ENCODE measurements around the gene KRTAP20-3. TPM values are rescaled to one million over a fixed set of nuclear protein-coding genes. Genes with fewer than 3 reads are reported as not detected.

KRTAP20-3 gene
- not detected for total RNA-seq

GRCh38 chr21:30642564-30642963, at the start of gene KRTAP20-3:
Gene KRTAP20-3, plus strand, starts transcription at chr21:30642864.
- H3K27ac Mint-ChIP-seq, result no peak within 1 kb of the TSS
- no peaks in the 10 kb centered on the region for H3K4me1 Mint-ChIP-seq
- no peaks in the 10 kb centered on the region for H3K9me3 Mint-ChIP-seq (ENCODE audit: low read depth)
- ChIA-PET CTCF (interaction anchor here (0.6 kb wide), 1 partner anchor 917 kb away, joined by 3 read pairs; no protein-coding TSS in a partner anchor), POLR2A (no interaction called here)
- no peak for ATAC-seq
- H3K27me3 Mint-ChIP-seq, result peaks cover 2% of the 10 kb centered on the region
- no peaks in the 10 kb centered on the region for H3K36me3 Mint-ChIP-seq (ENCODE audit: low read depth)
- intact Hi-C loops (cut with DNase I, micrococcal nuclease), result no loop called here
- no peak for DNase-seq
- H3K4me3 Mint-ChIP-seq, result no peak within 1 kb of the TSS

GRCh38 chr21:30598802-30599201, 43.9 kb upstream of the KRTAP20-3 start, which contains the start of gene KRTAP6-2:
Gene KRTAP6-2, minus strand, starts transcription at chr21:30598902. Its CDS starts 28 bp downstream, at chr21:30598874.
- CTCF ChIA-PET, result no interaction called here
- POLR2A ChIA-PET, result no interaction called here
- ATAC-seq (no peak), DNase-seq (no peak)
- Mint-ChIP-seq H3K36me3 (ENCODE audit: low read depth) (no peaks in the 10 kb centered on the region), H3K27ac (no peak within 1 kb of the TSS), H3K4me1 (no peaks in the 10 kb centered on the region), H3K9me3 (ENCODE audit: low read depth) (peaks cover 2% of the 10 kb centered on the region), H3K27me3 (peaks cover 2% of the 10 kb centered on the region), H3K4me3 (no peak within 1 kb of the TSS)
- intact Hi-C loops (cut with DNase I, micrococcal nuclease), result no loop called here

- Mint-ChIP-seq H3K27me3 (peaks cover 2% of the 10 kb centered on the region), H3K4me1 (no peaks in the 10 kb centered on the region), H3K4me3 (no peak within 1 kb of the TSS), H3K27ac (no peak within 1 kb of the TSS), H3K9me3 (ENCODE audit: low read depth) (peaks cover 2% of the 10 kb centered on the region), H3K36me3 (ENCODE audit: low read depth) (no peaks in the 10 kb centered on the region)
- DNase-seq, result no peak
- ChIA-PET CTCF (no interaction called here), POLR2A (interaction anchor here (0.5 kb wide), 1 partner anchor 117 kb away, joined by 4 read pairs; the partner anchor contains the start of gene KRTAP21-3)
- intact Hi-C loops (cut with DNase I, micrococcal nuclease), result no loop called here
- no peak for ATAC-seq
Observed at GRCh38 chr21:30600787-30601186, 41.9 kb upstream of the KRTAP20-3 start, which contains the start of gene KRTAP22-1. Gene KRTAP22-1, plus strand, starts transcription at chr21:30601087.

- H3K27ac Mint-ChIP-seq, result no peak overlapping the region
- H3K9me3 Mint-ChIP-seq (ENCODE audit: low read depth), result peaks cover 2% of the 10 kb centered on the region
- H3K27me3 Mint-ChIP-seq, result peaks cover 2% of the 10 kb centered on the region
- H3K36me3 Mint-ChIP-seq (ENCODE audit: low read depth), result no peaks in the 10 kb centered on the region
- H3K4me3 Mint-ChIP-seq, result no peak overlapping the region
- ChIA-PET CTCF (no interaction called here), POLR2A (no interaction called here)
- no peaks in the 10 kb centered on the region for H3K4me1 Mint-ChIP-seq
- no peak for DNase-seq
- no peak for ATAC-seq
- intact Hi-C loops (cut with DNase I, micrococcal nuclease), result no loop called here
Observed at GRCh38 chr21:30605968-30606367, 36.7 kb upstream of the KRTAP20-3 start.

GRCh38 chr21:30612132-30612531, 30.5 kb upstream of the KRTAP20-3 start:
- H3K9me3 Mint-ChIP-seq (ENCODE audit: low read depth), result no peaks in the 10 kb centered on the region
- POLR2A ChIA-PET, result no interaction called here
- H3K36me3 Mint-ChIP-seq (ENCODE audit: low read depth), result no peaks in the 10 kb centered on the region
- H3K4me1 Mint-ChIP-seq, result no peaks in the 10 kb centered on the region
- ATAC-seq (no peak), DNase-seq (no peak)
- no peak overlapping the region for H3K27ac Mint-ChIP-seq
- intact Hi-C loops (cut with DNase I, micrococcal nuclease), result no loop called here
- no peak overlapping the region for H3K4me3 Mint-ChIP-seq
- CTCF ChIA-PET, result no interaction called here
- no peaks in the 10 kb centered on the region for H3K27me3 Mint-ChIP-seq

- H3K36me3 Mint-ChIP-seq (ENCODE audit: low read depth), result no peaks in the 10 kb centered on the region
- H3K27me3 Mint-ChIP-seq, result no peaks in the 10 kb centered on the region
- no peaks in the 10 kb centered on the region for H3K9me3 Mint-ChIP-seq (ENCODE audit: low read depth)
- ChIA-PET POLR2A (no interaction called here), CTCF (interaction anchor here (1.0 kb wide), 1 partner anchor 8 kb away, joined by 3 read pairs; no protein-coding TSS in a partner anchor)
- H3K27ac Mint-ChIP-seq, result no peak within 1 kb of the TSS
- intact Hi-C loops (cut with DNase I, micrococcal nuclease), result no loop called here
- no peaks in the 10 kb centered on the region for H3K4me1 Mint-ChIP-seq
- H3K4me3 Mint-ChIP-seq, result no peak within 1 kb of the TSS
- no peak for DNase-seq
- ATAC-seq, result no peak
Observed at GRCh38 chr21:30613836-30614235, 28.8 kb upstream of the KRTAP20-3 start, which contains the start of gene KRTAP6-1. Gene KRTAP6-1, minus strand, starts transcription at chr21:30613930. Its CDS starts 26 bp downstream, at chr21:30613904.

GRCh38 chr21:30615199-30615598, 27.5 kb upstream of the KRTAP20-3 start:
- no peak for DNase-seq

GRCh38 chr21:30616125-30616524, 26.5 kb upstream of the KRTAP20-3 start, which contains the start of gene KRTAP20-1:
Gene KRTAP20-1, plus strand, starts transcription at chr21:30616425. Its CDS starts 30 bp downstream, at chr21:30616455.
- Mint-ChIP-seq H3K36me3 (ENCODE audit: low read depth) (no peaks in the 10 kb centered on the region), H3K4me1 (no peaks in the 10 kb centered on the region)

More at GRCh38 chr21:30615199-30615598, 27.5 kb upstream of the KRTAP20-3 start:
- no peaks in the 10 kb centered on the region for H3K4me1 Mint-ChIP-seq
- ChIA-PET CTCF (no interaction called here), POLR2A (no interaction called here)
- no peak for ATAC-seq
- H3K27ac Mint-ChIP-seq, result no peak overlapping the region
- no peaks in the 10 kb centered on the region for H3K36me3 Mint-ChIP-seq (ENCODE audit: low read depth)
- no peak overlapping the region for H3K4me3 Mint-ChIP-seq
- no peaks in the 10 kb centered on the region for H3K9me3 Mint-ChIP-seq (ENCODE audit: low read depth)
- intact Hi-C loops (cut with DNase I, micrococcal nuclease), result no loop called here
- no peaks in the 10 kb centered on the region for H3K27me3 Mint-ChIP-seq

GRCh38 chr21:30620080-30620479, 22.6 kb upstream of the KRTAP20-3 start:
- no peaks in the 10 kb centered on the region for H3K27me3 Mint-ChIP-seq
- ChIA-PET CTCF (no interaction called here), POLR2A (no interaction called here)
- H3K4me3 Mint-ChIP-seq, result no peak overlapping the region
- no peak for DNase-seq
- no peak for ATAC-seq
- intact Hi-C loops (cut with DNase I, micrococcal nuclease), result no loop called here
- no peaks in the 10 kb centered on the region for H3K4me1 Mint-ChIP-seq
- no peaks in the 10 kb centered on the region for H3K36me3 Mint-ChIP-seq (ENCODE audit: low read depth)
- H3K27ac Mint-ChIP-seq, result no peak overlapping the region
- H3K9me3 Mint-ChIP-seq (ENCODE audit: low read depth), result no peaks in the 10 kb centered on the region

More at GRCh38 chr21:30616125-30616524, 26.5 kb upstream of the KRTAP20-3 start, which contains the start of gene KRTAP20-1:
- intact Hi-C loops (cut with DNase I, micrococcal nuclease), result no loop called here
- ChIA-PET CTCF (no interaction called here), POLR2A (no interaction called here)
- Mint-ChIP-seq H3K27ac (no peak within 1 kb of the TSS), H3K4me3 (no peak within 1 kb of the TSS), H3K27me3 (no peaks in the 10 kb centered on the region), H3K9me3 (ENCODE audit: low read depth) (no peaks in the 10 kb centered on the region)
- ATAC-seq, result no peak
- no peak for DNase-seq

- H3K4me1 Mint-ChIP-seq, result no peaks in the 10 kb centered on the region
- ATAC-seq (no peak), DNase-seq (no peak)
- H3K27ac Mint-ChIP-seq, result no peak within 1 kb of the TSS
- H3K27me3 Mint-ChIP-seq, result no peaks in the 10 kb centered on the region
- POLR2A ChIA-PET, result no interaction called here
- no peaks in the 10 kb centered on the region for H3K9me3 Mint-ChIP-seq (ENCODE audit: low read depth)
- intact Hi-C loops (cut with DNase I, micrococcal nuclease), result no loop called here
- H3K36me3 Mint-ChIP-seq (ENCODE audit: low read depth), result no peaks in the 10 kb centered on the region
- H3K4me3 Mint-ChIP-seq, result no peak within 1 kb of the TSS
- CTCF ChIA-PET, result no interaction called here
Observed at GRCh38 chr21:30620522-30620921, 22.1 kb upstream of the KRTAP20-3 start, which contains the start of gene KRTAP20-4. Gene KRTAP20-4, plus strand, starts transcription at chr21:30620627.

GRCh38 chr21:30623362-30623761, 19.3 kb upstream of the KRTAP20-3 start:
- Mint-ChIP-seq H3K4me1 (no peaks in the 10 kb centered on the region), H3K27me3 (no peaks in the 10 kb centered on the region), H3K4me3 (no peak overlapping the region), H3K36me3 (ENCODE audit: low read depth) (no peaks in the 10 kb centered on the region), H3K27ac (no peak overlapping the region), H3K9me3 (ENCODE audit: low read depth) (no peaks in the 10 kb centered on the region)
- ChIA-PET CTCF (no interaction called here), POLR2A (no interaction called here)
- no peak for ATAC-seq
- DNase-seq, result no peak
- intact Hi-C loops (cut with DNase I, micrococcal nuclease), result no loop called here

- H3K36me3 Mint-ChIP-seq (ENCODE audit: low read depth), result no peaks in the 10 kb centered on the region
- intact Hi-C loops (cut with DNase I, micrococcal nuclease), result no loop called here
- ATAC-seq (no peak), DNase-seq (no peak)
- no peaks in the 10 kb centered on the region for H3K4me1 Mint-ChIP-seq
- ChIA-PET POLR2A (no interaction called here), CTCF (no interaction called here)
- no peaks in the 10 kb centered on the region for H3K9me3 Mint-ChIP-seq (ENCODE audit: low read depth)
- H3K27ac Mint-ChIP-seq, result no peak overlapping the region
- no peak overlapping the region for H3K4me3 Mint-ChIP-seq
- no peaks in the 10 kb centered on the region for H3K27me3 Mint-ChIP-seq
Observed at GRCh38 chr21:30625449-30626165, 17.1 kb upstream of the KRTAP20-3 start.

Measured in activated CD4-positive, alpha-beta T cell treated with anti-CD3 and anti-CD28 coated beads for 36 hours (primary cell).